ENCODE measurements around the gene KRTAP5-8.
"Not testable (repeated sequence)": the region's sequence is repeated elsewhere in the genome, so short reads cannot be mapped to it uniquely, and the experiment has no call there.

Gene KRTAP5-8

DNA sequence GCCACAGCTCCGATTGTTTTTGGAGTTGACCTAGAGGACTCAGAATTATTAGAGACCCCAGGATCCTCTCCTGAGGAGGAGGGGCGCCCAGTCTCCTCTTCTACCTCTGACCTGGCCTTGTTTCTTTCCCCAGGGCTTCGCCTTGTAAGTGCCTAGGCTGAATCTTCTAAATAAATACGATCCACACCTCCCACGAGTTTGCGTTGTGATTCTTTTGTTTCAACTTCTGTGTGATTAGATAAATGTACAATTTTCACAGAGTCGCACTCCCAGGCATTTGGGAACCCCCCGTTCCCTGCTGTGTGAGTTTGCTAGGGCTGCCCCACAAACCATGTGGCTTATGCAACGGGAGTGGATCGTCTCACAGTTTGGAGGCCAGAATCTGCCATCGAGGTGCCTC lies 1.2 kb downstream of the KRTAP5-8 start:
- H4K8ac ChIP-seq (ENCODE audit: low read depth, low read length), result no peak overlapping the region
- no peaks in the 10 kb centered on the region for H3K79me1 ChIP-seq (ENCODE audit: low read length)
- H3K4me3 ChIP-seq (ENCODE audit: low read depth, low read length), result no peak overlapping the region
- no peak overlapping the region for H3K23ac ChIP-seq (ENCODE audit: low read length)
- H3K4me2 ChIP-seq (ENCODE audit: low read length), result no peak overlapping the region
- no peaks in the 10 kb centered on the region for H3K36me3 ChIP-seq (ENCODE audit: control insufficient read depth in 1 of 2, insufficient read depth in 2 of 2, low read length in 2 of 2)
- no peak overlapping the region for H2BK12ac ChIP-seq (ENCODE audit: low read length)
- H4K91ac ChIP-seq (ENCODE audit: low read depth, low read length), result no peak overlapping the region
- no peaks in the 10 kb centered on the region for H3K9me3 ChIP-seq (ENCODE audit: insufficient read depth, low read depth, low read length)
- no peak overlapping the region for H2BK120ac ChIP-seq (ENCODE audit: insufficient read depth, low read length, poor library complexity)
- WGBS (ENCODE audit: extremely low coverage, insufficient coverage, insufficient read length), result no CpG with 5 or more reads among the region's 11 CpGs
- no peak overlapping the region for H3K9ac ChIP-seq (ENCODE audit: low read length)
- no peak overlapping the region for H4K12ac ChIP-seq (ENCODE audit: low read depth, low read length)
- H2AFZ ChIP-seq (ENCODE audit: insufficient read depth, low read length, poor library complexity), result no peak overlapping the region
- H3K79me2 ChIP-seq (ENCODE audit: control insufficient read depth, insufficient read depth, low read length, poor library complexity), result no peaks in the 10 kb centered on the region
- no peak overlapping the region for H3K18ac ChIP-seq (ENCODE audit: low read length)
- H3K27ac ChIP-seq (ENCODE audit: low read depth, low read length), result no peak overlapping the region
- no peaks in the 10 kb centered on the region for H3K4me1 ChIP-seq (ENCODE audit: control insufficient read depth in 1 of 2, insufficient read depth in 2 of 2, low read length in 2 of 2)
- no peak overlapping the region for H3K14ac ChIP-seq (ENCODE audit: low read length)
- no peaks in the 10 kb centered on the region for H3K27me3 ChIP-seq (ENCODE audit: insufficient read depth, low read length)
- H3K4ac ChIP-seq (ENCODE audit: low read depth, low read length), result no peak overlapping the region
- no peak overlapping the region for H2AK5ac ChIP-seq (ENCODE audit: low read length)
- DNase-seq, result no peak
- no peak overlapping the region for H2BK5ac ChIP-seq (ENCODE audit: low read depth, low read length, poor library complexity)

GRCh38 chr11:71539971-71540370 lies 2.1 kb downstream of the KRTAP5-8 start:
- H3K79me2 ChIP-seq (ENCODE audit: control insufficient read depth, insufficient read depth, low read length, poor library complexity); H2AFZ ChIP-seq (ENCODE audit: insufficient read depth, low read length, poor library complexity); H4K12ac ChIP-seq (ENCODE audit: low read depth, low read length); H2BK120ac ChIP-seq (ENCODE audit: insufficient read depth, low read length, poor library complexity); H3K9me3 ChIP-seq (ENCODE audit: insufficient read depth, low read depth, low read length); H3K27ac ChIP-seq (ENCODE audit: low read depth, low read length); H3K4me3 ChIP-seq (ENCODE audit: low read depth, low read length); H2BK5ac ChIP-seq (ENCODE audit: low read depth, low read length, poor library complexity); H3K9ac ChIP-seq (ENCODE audit: low read length); H4K8ac ChIP-seq (ENCODE audit: low read depth, low read length); H3K79me1 ChIP-seq (ENCODE audit: low read length); H3K36me3 ChIP-seq (ENCODE audit: control insufficient read depth in 1 of 2, insufficient read depth in 2 of 2, low read length in 2 of 2); H3K4ac ChIP-seq (ENCODE audit: low read depth, low read length); H3K27me3 ChIP-seq (ENCODE audit: insufficient read depth, low read length); H3K14ac ChIP-seq (ENCODE audit: low read length); H3K4me1 ChIP-seq (ENCODE audit: control insufficient read depth in 1 of 2, insufficient read depth in 2 of 2, low read length in 2 of 2); H2BK12ac ChIP-seq (ENCODE audit: low read length); H3K4me2 ChIP-seq (ENCODE audit: low read length); DNase-seq; H4K91ac ChIP-seq (ENCODE audit: low read depth, low read length); H3K18ac ChIP-seq (ENCODE audit: low read length); H2AK5ac ChIP-seq (ENCODE audit: low read length); H3K23ac ChIP-seq (ENCODE audit: low read length): not testable (repeated sequence)
- no CpG with 5 or more reads among the region's 11 CpGs for WGBS (ENCODE audit: extremely low coverage, insufficient coverage, insufficient read length)

DNA sequence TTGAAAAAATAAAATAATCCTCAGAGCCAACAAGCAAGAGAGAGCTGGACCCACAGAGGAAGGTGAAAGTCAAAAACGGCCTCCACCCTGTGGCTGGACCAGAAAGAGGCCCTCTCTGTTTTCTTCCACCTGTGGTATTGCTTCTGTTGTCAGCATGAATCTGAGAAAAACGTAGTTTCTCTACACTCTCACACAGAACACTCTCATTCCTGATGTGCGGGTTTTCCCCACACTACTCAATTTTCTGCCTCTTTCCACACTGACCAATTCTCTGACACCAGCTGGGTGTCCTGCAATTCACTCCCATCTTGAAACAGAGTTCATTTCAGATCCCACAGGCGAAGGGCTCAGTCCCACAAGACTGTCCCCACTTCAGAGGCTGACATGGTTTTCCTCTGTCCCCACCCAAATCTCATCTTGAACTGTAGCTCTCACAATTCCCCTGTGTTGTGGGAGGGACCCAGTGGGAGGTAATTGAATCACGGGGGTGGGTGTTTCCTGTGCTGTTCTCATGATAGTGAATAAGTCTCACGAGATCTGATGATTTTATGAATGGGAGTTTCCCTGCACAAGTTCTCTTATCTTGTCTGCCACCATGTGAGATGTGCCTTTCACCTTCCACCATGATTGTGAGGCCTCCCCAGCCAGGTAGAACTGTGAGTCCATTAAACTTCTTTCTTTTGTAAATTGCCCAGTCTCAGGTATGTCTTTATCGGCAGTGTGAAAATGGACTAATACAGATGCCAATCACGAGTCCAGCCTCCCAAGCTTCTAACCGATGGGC lies 2.9 kb downstream of the KRTAP5-8 start:
- not testable (repeated sequence) for H3K9ac ChIP-seq (ENCODE audit: low read length); H4K12ac ChIP-seq (ENCODE audit: low read depth, low read length); H3K4me2 ChIP-seq (ENCODE audit: low read length); H2BK5ac ChIP-seq (ENCODE audit: low read depth, low read length, poor library complexity); H2BK12ac ChIP-seq (ENCODE audit: low read length); H3K23ac ChIP-seq (ENCODE audit: low read length); H2AFZ ChIP-seq (ENCODE audit: insufficient read depth, low read length, poor library complexity); H3K9me3 ChIP-seq (ENCODE audit: insufficient read depth, low read depth, low read length); H3K4me1 ChIP-seq (ENCODE audit: control insufficient read depth in 1 of 2, insufficient read depth in 2 of 2, low read length in 2 of 2); H3K79me1 ChIP-seq (ENCODE audit: low read length); H2BK120ac ChIP-seq (ENCODE audit: insufficient read depth, low read length, poor library complexity); H3K18ac ChIP-seq (ENCODE audit: low read length); H3K27ac ChIP-seq (ENCODE audit: low read depth, low read length); H3K79me2 ChIP-seq (ENCODE audit: control insufficient read depth, insufficient read depth, low read length, poor library complexity); H3K4me3 ChIP-seq (ENCODE audit: low read depth, low read length); H4K8ac ChIP-seq (ENCODE audit: low read depth, low read length); H3K27me3 ChIP-seq (ENCODE audit: insufficient read depth, low read length); DNase-seq; H4K91ac ChIP-seq (ENCODE audit: low read depth, low read length); H2AK5ac ChIP-seq (ENCODE audit: low read length); H3K14ac ChIP-seq (ENCODE audit: low read length); H3K4ac ChIP-seq (ENCODE audit: low read depth, low read length); H3K36me3 ChIP-seq (ENCODE audit: control insufficient read depth in 1 of 2, insufficient read depth in 2 of 2, low read length in 2 of 2)
- no CpG with 5 or more reads among the region's 9 CpGs for WGBS (ENCODE audit: extremely low coverage, insufficient coverage, insufficient read length)

DNA sequence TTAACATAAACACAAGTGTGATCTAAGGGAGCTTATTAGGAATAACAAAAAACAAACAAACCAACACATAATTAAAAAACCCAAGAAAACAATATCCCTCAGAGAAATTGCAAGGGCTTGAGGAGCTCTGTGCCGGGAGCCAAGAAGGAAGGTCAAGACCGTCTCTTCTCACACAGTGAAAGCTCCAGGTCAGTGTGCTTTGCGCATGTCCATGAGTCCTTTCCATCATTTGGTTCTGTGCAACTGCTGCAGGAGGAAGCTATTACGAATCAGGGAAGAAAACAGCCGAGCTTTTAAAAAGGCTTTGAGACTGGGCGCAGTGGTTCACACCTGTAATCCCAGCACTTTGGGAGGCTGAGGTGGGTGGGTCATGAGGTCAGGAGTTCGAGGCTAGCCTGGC lies 4.6 kb downstream of the KRTAP5-8 start:
- no peaks in the 10 kb centered on the region for H3K79me1 ChIP-seq (ENCODE audit: low read length)
- no peaks in the 10 kb centered on the region for H3K4me1 ChIP-seq (ENCODE audit: control insufficient read depth in 1 of 2, insufficient read depth in 2 of 2, low read length in 2 of 2)
- no peak overlapping the region for H3K4ac ChIP-seq (ENCODE audit: low read depth, low read length)
- H2BK12ac ChIP-seq (ENCODE audit: low read length), result no peak overlapping the region
- H3K79me2 ChIP-seq (ENCODE audit: control insufficient read depth, insufficient read depth, low read length, poor library complexity), result no peaks in the 10 kb centered on the region
- no peak overlapping the region for H3K18ac ChIP-seq (ENCODE audit: low read length)
- H4K12ac ChIP-seq (ENCODE audit: low read depth, low read length), result no peak overlapping the region
- no peak overlapping the region for H2AK5ac ChIP-seq (ENCODE audit: low read length)
- no peak overlapping the region for H3K27ac ChIP-seq (ENCODE audit: low read depth, low read length)
- H3K14ac ChIP-seq (ENCODE audit: low read length), result no peak overlapping the region
- H3K4me2 ChIP-seq (ENCODE audit: low read length), result no peak overlapping the region
- no peak overlapping the region for H2AFZ ChIP-seq (ENCODE audit: insufficient read depth, low read length, poor library complexity)
- H3K9ac ChIP-seq (ENCODE audit: low read length), result no peak overlapping the region
- H2BK5ac ChIP-seq (ENCODE audit: low read depth, low read length, poor library complexity), result no peak overlapping the region
- DNase-seq, result no peak
- no peak overlapping the region for H3K4me3 ChIP-seq (ENCODE audit: low read depth, low read length)
- H4K8ac ChIP-seq (ENCODE audit: low read depth, low read length), result no peak overlapping the region
- no peaks in the 10 kb centered on the region for H3K36me3 ChIP-seq (ENCODE audit: control insufficient read depth in 1 of 2, insufficient read depth in 2 of 2, low read length in 2 of 2)
- no peak overlapping the region for H2BK120ac ChIP-seq (ENCODE audit: insufficient read depth, low read length, poor library complexity)
- peaks cover 1% of the 10 kb centered on the region for H3K9me3 ChIP-seq (ENCODE audit: insufficient read depth, low read depth, low read length)
- no CpG with 5 or more reads among the region's 7 CpGs for WGBS (ENCODE audit: extremely low coverage, insufficient coverage, insufficient read length)
- no peak overlapping the region for H4K91ac ChIP-seq (ENCODE audit: low read depth, low read length)
- no peak overlapping the region for H3K23ac ChIP-seq (ENCODE audit: low read length)
- H3K27me3 ChIP-seq (ENCODE audit: insufficient read depth, low read length), result no peaks in the 10 kb centered on the region
